Keratinocyte (primary cell): ENCODE results near the gene S100Z. TPM values are rescaled to one million over a fixed set of nuclear protein-coding genes. Genes with fewer than 3 reads are reported as not detected.
"Not testable (repeated sequence)": the region's sequence is repeated elsewhere in the genome, so short reads cannot be mapped to it uniquely, and the experiment has no call there.

ENCODE experiments used
- DNase-seq: peaks from one replicate; pipeline ENCODE4 v3.0.0-alpha.2; 2011; ENCODE audit warnings: low read depth, missing footprints, low spot score
- FAIRE-seq: peaks from 2 replicates; lab custom pipeline; 2011; peaks lifted over from hg19 to GRCh38; lab: Jason Lieb, UNC
- H2AFZ ChIP-seq: 2 replicates; pipeline ENCODE4 v1.6.0; 2012; ENCODE audit warnings: low read length, control low read depth, inconsistent platforms; ENCODE audit not compliant: control insufficient read depth
- H3K27ac ChIP-seq: 2 replicates; pipeline ENCODE4 v1.5.1; 2011; ENCODE audit warnings: low read length; ENCODE audit not compliant: control insufficient read depth, insufficient read depth
- H3K27me3 ChIP-seq: 3 replicates; pipeline ENCODE4 v1.6.0; 2011; ENCODE audit warnings: low read length; ENCODE audit not compliant: control insufficient read depth, insufficient read depth; ENCODE audit errors: extremely low read depth
- H3K36me3 ChIP-seq, 2 experiments: 2 replicates in 1 of 2; 3 replicates in 1 of 2; pipeline ENCODE4 v1.5.1; 2011; ENCODE audit warnings: low read length in 2 of 2, mild to moderate bottlenecking in 1 of 2; ENCODE audit not compliant: control insufficient read depth in 2 of 2, insufficient read depth in 2 of 2; ENCODE audit errors: extremely low read depth in 1 of 2
- H3K4me1 ChIP-seq: 3 replicates; pipeline ENCODE4 v1.5.1; 2011; ENCODE audit warnings: low read length; ENCODE audit not compliant: control insufficient read depth, insufficient read depth; ENCODE audit errors: extremely low read depth
- H3K4me2 ChIP-seq: 3 replicates; pipeline ENCODE4 v1.6.0; 2011; ENCODE audit warnings: low read depth, low read length; ENCODE audit not compliant: control insufficient read depth, insufficient read depth; ENCODE audit errors: extremely low read depth
- H3K4me3 ChIP-seq, 3 experiments: fragments of 200-600 bp in 1 of 3; sonication (generic) in 1 of 3; 2 replicates in 2 of 3; 3 replicates in 1 of 3; pipeline ENCODE4 v1.5.1; 2011 to 2016; ENCODE audit warnings: low read length in 3 of 3, mild to moderate bottlenecking in 3 of 3, control low read depth in 2 of 3, inconsistent platforms in 1 of 3, low read depth in 1 of 3, mixed read lengths in 1 of 3, mixed run types in 1 of 3, moderate library complexity in 1 of 3; ENCODE audit not compliant: control insufficient read depth in 2 of 3, insufficient read depth in 2 of 3; ENCODE audit errors: extremely low read depth in 1 of 3
- H3K79me2 ChIP-seq: 2 replicates; pipeline ENCODE4 v1.6.0; 2012; ENCODE audit warnings: low read length; ENCODE audit not compliant: control insufficient read depth, insufficient read depth
- H3K9ac ChIP-seq: 3 replicates; pipeline ENCODE4 v1.6.0; 2011; ENCODE audit warnings: low read length; ENCODE audit not compliant: control insufficient read depth, insufficient read depth; ENCODE audit errors: extremely low read depth
- H3K9me1 ChIP-seq: 3 replicates; pipeline ENCODE4 v1.6.0; 2011; ENCODE audit warnings: low read length; ENCODE audit not compliant: control insufficient read depth, insufficient read depth; ENCODE audit errors: extremely low read depth
- H3K9me3 ChIP-seq: 2 replicates; pipeline ENCODE4 v1.5.1; 2012; ENCODE audit warnings: low read depth, low read length; ENCODE audit not compliant: control insufficient read depth
- H4K20me1 ChIP-seq: 3 replicates; pipeline ENCODE4 v1.6.0; 2011; ENCODE audit warnings: low read length; ENCODE audit not compliant: control insufficient read depth, insufficient read depth; ENCODE audit errors: extremely low read depth
- EZH2 ChIP-seq: IDR thresholded peaks from one replicate; pipeline ENCODE4 v1.6.1; 2012; ENCODE audit warnings: inconsistent platforms, mild to moderate bottlenecking, low read length, moderate library complexity
- dilution Hi-C: fragments of 300-500 bp; cut with MboI; formaldehyde crosslinking; loops from one replicate; pipeline ENCODE4 v1.7.0; 2020; ENCODE audit warnings: low sequenced_read_pairs; ENCODE audit not compliant: extremely low pct_ligation_motif_present
- polyA plus RNA-seq, 5 experiments: library from polyadenylated mRNA; depleted of rRNA in 3 of 5; stranded (reverse) in 3 of 5; stranded (forward) in 1 of 5; unstranded in 1 of 5; fragments of >200 nt; gene quantifications; 1 replicate in 1 of 5; 2 replicates in 3 of 5; 3 replicates in 1 of 5; pipeline versions ENCODE4 v1.2.1 to v1.2.3, GENCODE V29; 2011 to 2012; ENCODE audit warnings: missing spikeins in 2 of 5, low read depth in 1 of 5, low replicate concordance in 1 of 5
- TF ChIP-seq, protein P1 (sequence below), 3 experiments: IDR thresholded peaks in 1 of 3; conservative IDR thresholded peaks in 1 of 3; optimal IDR thresholded peaks in 1 of 3; 2 replicates in 2 of 3; 3 replicates in 1 of 3; pipeline versions ENCODE3 to v1.5.1; 2011; ENCODE audit warnings: low read length in 3 of 3, mild to moderate bottlenecking in 3 of 3, moderate library complexity in 2 of 3, control low read depth in 1 of 3, inconsistent platforms in 1 of 3; ENCODE audit not compliant: insufficient read depth in 2 of 3; ENCODE audit errors: extremely low read depth in 1 of 3

S100Z gene
- polyA plus RNA-seq, 1 donor (not counting 4 experiments of a cell fraction or from before 2014, with no cell fraction given), result not detected

DNA sequence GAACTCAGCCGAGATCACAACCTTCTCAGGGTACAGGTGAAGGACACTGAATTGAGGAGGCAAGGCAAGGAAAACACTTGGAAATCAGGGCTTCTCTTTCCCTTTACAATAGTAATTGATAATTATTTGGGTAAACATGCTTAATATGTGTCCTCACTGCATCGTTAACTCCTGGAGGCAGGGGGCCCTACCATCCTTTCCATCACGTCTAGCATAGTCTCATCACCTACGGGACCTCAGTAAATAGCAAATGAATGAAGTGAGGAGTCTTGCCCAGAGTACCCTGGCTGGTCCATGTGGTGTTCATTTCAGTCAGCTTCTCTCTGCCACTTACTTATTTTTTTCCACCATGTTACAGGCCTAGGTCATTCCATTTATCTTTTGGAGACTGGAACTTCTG, 28.7 kb upstream of the S100Z start:
- DNase-seq, result no peak
- peak; percentile 56 for FAIRE-seq
- peak overlapping the region; percentile 83 for H3K4me2 ChIP-seq
- peak overlapping the region; percentile 93 for H3K9ac ChIP-seq
- peaks cover 1 to 3% of the 10 kb centered on the region in 2 experiments for H3K36me3 ChIP-seq
- H3K27me3 ChIP-seq, result no peaks in the 10 kb centered on the region
- no peak for TF ChIP-seq EZH2
- TF ChIP-seq, protein P1, sequence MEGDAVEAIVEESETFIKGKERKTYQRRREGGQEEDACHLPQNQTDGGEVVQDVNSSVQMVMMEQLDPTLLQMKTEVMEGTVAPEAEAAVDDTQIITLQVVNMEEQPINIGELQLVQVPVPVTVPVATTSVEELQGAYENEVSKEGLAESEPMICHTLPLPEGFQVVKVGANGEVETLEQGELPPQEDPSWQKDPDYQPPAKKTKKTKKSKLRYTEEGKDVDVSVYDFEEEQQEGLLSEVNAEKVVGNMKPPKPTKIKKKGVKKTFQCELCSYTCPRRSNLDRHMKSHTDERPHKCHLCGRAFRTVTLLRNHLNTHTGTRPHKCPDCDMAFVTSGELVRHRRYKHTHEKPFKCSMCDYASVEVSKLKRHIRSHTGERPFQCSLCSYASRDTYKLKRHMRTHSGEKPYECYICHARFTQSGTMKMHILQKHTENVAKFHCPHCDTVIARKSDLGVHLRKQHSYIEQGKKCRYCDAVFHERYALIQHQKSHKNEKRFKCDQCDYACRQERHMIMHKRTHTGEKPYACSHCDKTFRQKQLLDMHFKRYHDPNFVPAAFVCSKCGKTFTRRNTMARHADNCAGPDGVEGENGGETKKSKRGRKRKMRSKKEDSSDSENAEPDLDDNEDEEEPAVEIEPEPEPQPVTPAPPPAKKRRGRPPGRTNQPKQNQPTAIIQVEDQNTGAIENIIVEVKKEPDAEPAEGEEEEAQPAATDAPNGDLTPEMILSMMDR (optimal IDR thresholded peaks at IDR 0.05 in 1 of 3, IDR thresholded peaks at IDR 0.05 in 1 of 3, conservative IDR thresholded peaks at IDR 0.05 in 1 of 3; ENCODE audit: extremely low read depth in 1 of 3, insufficient read depth in 2 of 3, low read length in 3 of 3), result no peak
- H3K4me3 ChIP-seq, result peak overlapping the region; percentile 65 to 86 (median 82)
- H3K4me1 ChIP-seq, result peaks cover 36% of the 10 kb centered on the region
- dilution Hi-C loops, result no loop called here
- H2AFZ ChIP-seq, result no peak overlapping the region
- H3K79me2 ChIP-seq, result peaks cover 77% of the 10 kb centered on the region
- H4K20me1 ChIP-seq, result peaks cover 4% of the 10 kb centered on the region
- no peaks in the 10 kb centered on the region for H3K9me1 ChIP-seq
- no peaks in the 10 kb centered on the region for H3K9me3 ChIP-seq
- peak overlapping the region; percentile 95 for H3K27ac ChIP-seq

DNA sequence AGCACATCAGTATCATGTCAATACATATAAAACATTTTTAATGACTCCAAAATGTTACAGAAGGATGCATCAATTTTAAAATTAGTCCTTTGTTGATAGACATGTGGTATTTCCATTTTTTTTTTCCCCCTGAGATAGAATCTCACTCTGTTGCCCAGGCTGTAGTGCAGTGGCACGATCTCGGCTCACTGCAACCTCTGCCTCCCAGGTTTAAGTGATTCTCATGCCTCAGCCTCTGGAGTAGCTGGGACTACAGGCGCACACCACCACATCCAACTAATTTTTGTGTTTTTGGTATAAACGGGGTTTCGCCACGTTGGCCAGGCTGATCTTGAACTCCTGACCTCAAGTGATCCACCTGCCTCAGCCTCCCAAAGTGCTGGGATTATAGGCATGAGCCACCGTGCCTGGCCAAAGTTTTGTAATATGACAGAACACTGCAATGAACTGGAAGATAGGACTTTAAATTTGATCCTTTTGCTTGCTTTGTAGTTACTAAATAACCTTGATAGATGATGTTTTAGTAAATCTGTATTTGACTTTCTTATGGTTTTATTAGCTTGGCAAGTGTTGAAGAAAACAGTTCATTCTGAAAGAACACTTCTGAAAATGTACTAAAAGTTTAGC, 27.6 kb upstream of the S100Z start:
- Histone ChIP-seq H3K4me1 (peaks cover 35% of the 10 kb centered on the region), H3K79me2 (peaks cover 87% of the 10 kb centered on the region)
- H3K9ac ChIP-seq, H3K27ac ChIP-seq, H3K9me3 ChIP-seq, H3K36me3 ChIP-seq, H4K20me1 ChIP-seq, dilution Hi-C loops, H3K9me1 ChIP-seq, DNase-seq, H2AFZ ChIP-seq, H3K4me2 ChIP-seq, H3K4me3 ChIP-seq, H3K27me3 ChIP-seq, FAIRE-seq: not testable (repeated sequence)

DNA sequence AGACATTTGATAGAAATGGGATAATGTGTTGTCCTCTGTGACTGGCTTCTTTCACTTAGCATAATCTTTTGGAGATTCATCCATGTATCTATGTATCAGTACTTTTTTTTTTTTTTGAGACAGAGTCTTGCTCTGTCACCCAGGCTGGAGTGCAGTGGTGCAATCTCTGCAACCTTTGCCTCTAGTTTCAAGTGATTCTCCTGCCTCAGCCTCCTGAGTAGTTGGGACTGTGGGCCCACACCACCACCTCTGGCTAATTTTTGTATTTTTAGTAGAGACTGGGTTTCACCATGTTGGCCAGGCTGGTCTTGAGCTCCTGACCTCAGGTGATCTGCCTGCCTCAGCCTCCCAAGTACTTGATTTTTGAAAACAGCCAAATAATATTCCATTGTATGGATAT, 23.4 kb upstream of the S100Z start:
- dilution Hi-C loops, H3K27me3 ChIP-seq, H3K9ac ChIP-seq, FAIRE-seq, H3K9me1 ChIP-seq, H3K36me3 ChIP-seq, DNase-seq, H2AFZ ChIP-seq, H3K4me3 ChIP-seq, H3K27ac ChIP-seq, H3K9me3 ChIP-seq: not testable (repeated sequence)
- H3K79me2 ChIP-seq, result peaks cover 96% of the 10 kb centered on the region
- peak overlapping the region; percentile 58 for H3K4me2 ChIP-seq
- H3K4me1 ChIP-seq, result peaks cover 23% of the 10 kb centered on the region
- peaks cover 15% of the 10 kb centered on the region for H4K20me1 ChIP-seq
